Activated CD8-positive, alpha-beta memory T cell treated with anti-CD3 and anti-CD28 coated beads for 24 hours (primary cell): ENCODE data around the gene DNA2.
"Not testable (repeated sequence)": the region's sequence is repeated elsewhere in the genome, so short reads cannot be mapped to it uniquely, and the experiment has no call there.

Experiments used
- DNase-seq: peaks from one replicate; pipeline ENCODE4 v3.0.0-alpha.2; 2020

Gene DNA2

GRCh38 chr10:68471586-68472408, at the start of gene DNA2:
DNA2 (minus strand) TSS chr10:68471973; CDS start chr10:68471864, 109 bp downstream.
- peak; percentile 94 for DNase-seq

GRCh38 chr10:68518609-68519008, 46.8 kb upstream of the DNA2 start:
- DNase-seq, result not testable (repeated sequence)

GRCh38 chr10:68517188-68517587, 45.4 kb upstream of the DNA2 start:
- no peak for DNase-seq

- DNase-seq, result no peak
Measured at GRCh38 chr10:68516766-68517165, 45.0 kb upstream of the DNA2 start.

GRCh38 chr10:68516216-68516615, 44.4 kb upstream of the DNA2 start:
- DNase-seq, result not testable (repeated sequence)

GRCh38 chr10:68508090-68508489, 36.3 kb upstream of the DNA2 start:
- DNase-seq, result no peak

GRCh38 chr10:68506411-68506810, 34.6 kb upstream of the DNA2 start:
- no peak for DNase-seq

GRCh38 chr10:68502846-68503245, 31.1 kb upstream of the DNA2 start:
- no peak for DNase-seq

GRCh38 chr10:68501691-68502090, 29.9 kb upstream of the DNA2 start:
- DNase-seq, result peak; percentile 17

GRCh38 chr10:68499544-68499943, 27.8 kb upstream of the DNA2 start:
- DNase-seq, result no peak

GRCh38 chr10:68496072-68496471, 24.3 kb upstream of the DNA2 start:
- no peak for DNase-seq

- DNase-seq, result no peak
Measured at GRCh38 chr10:68492118-68492517, 20.3 kb upstream of the DNA2 start.

- no peak for DNase-seq
Measured at GRCh38 chr10:68489919-68490318, 18.1 kb upstream of the DNA2 start.

- DNase-seq, result no peak
Measured at GRCh38 chr10:68474021-68474420, 2.2 kb upstream of the DNA2 start.

GRCh38 chr10:68471063-68471585, 649 bp downstream of the DNA2 start:
- no peak for DNase-seq

GRCh38 chr10:68470300-68470699, 1.5 kb downstream of the DNA2 start:
- DNase-seq, result no peak

GRCh38 chr10:68469838-68470237, 1.9 kb downstream of the DNA2 start:
- no peak for DNase-seq

GRCh38 chr10:68464729-68465128, 7.0 kb downstream of the DNA2 start:
- not testable (repeated sequence) for DNase-seq

- no peak for DNase-seq
Measured at GRCh38 chr10:68463365-68464093, 8.2 kb downstream of the DNA2 start.

GRCh38 chr10:68462536-68462935, 9.2 kb downstream of the DNA2 start:
- no peak for DNase-seq

- DNase-seq, result no peak
Measured at GRCh38 chr10:68461032-68461431, 10.7 kb downstream of the DNA2 start.

- not testable (repeated sequence) for DNase-seq
Measured at GRCh38 chr10:68449698-68450097, 22.1 kb downstream of the DNA2 start.

GRCh38 chr10:68446179-68446578, 25.6 kb downstream of the DNA2 start:
- DNase-seq, result no peak

GRCh38 chr10:68442971-68443370, 28.8 kb downstream of the DNA2 start:
- no peak for DNase-seq
